Heart right ventricle (tissue), 16 donors: ENCODE measurements around the gene TPSAB1. TPM values are rescaled to one million over a fixed set of nuclear protein-coding genes. Genes with fewer than 3 reads are reported as not detected.

Experiments used
- ATAC-seq, 8 donors: fragments of 200-7000 bp; cut with Tn5 transposase; one replicate each; pipeline ENCODE4 v1.9.1; 2020; ENCODE audit warnings: mild to moderate bottlenecking in 8 of 8, moderate library complexity in 8 of 8, moderate number of reproducible peaks in 1 of 8
- DNase-seq, 2 donors: peaks; one replicate each; pipeline ENCODE4 v3.0.0-alpha.2; 2020
- H3K27ac ChIP-seq, 10 donors: fragments of 200-600 bp; sonication (generic) in 2 of 10; one replicate each; pipeline versions ENCODE4 v1.5.0 to v1.8.0; 2020 to 2022; ENCODE audit warnings: mild to moderate bottlenecking in 3 of 10
- H3K27me3 ChIP-seq, 7 donors: fragments of 200-600 bp; one replicate each; pipeline ENCODE4 v1.8.0; 2021 to 2022; ENCODE audit warnings: mild to moderate bottlenecking in 2 of 7
- H3K36me3 ChIP-seq, 9 donors: fragments of 200-600 bp; sonication (generic) in 1 of 9; one replicate each; pipeline versions ENCODE4 v1.5.0 to v1.8.0; 2020 to 2022; ENCODE audit warnings: mild to moderate bottlenecking in 2 of 9
- H3K4me1 ChIP-seq, 9 donors: fragments of 200-600 bp; sonication (generic) in 1 of 9; one replicate each; pipeline versions ENCODE4 v1.5.0 to v1.8.0; 2020 to 2022; ENCODE audit warnings: mild to moderate bottlenecking in 4 of 9
- H3K4me3 ChIP-seq, 10 donors: fragments of 200-600 bp; sonication (generic) in 2 of 10; one replicate each; pipeline versions ENCODE4 v1.5.0 to v1.8.0; 2020 to 2022; ENCODE audit warnings: mild to moderate bottlenecking in 7 of 10, moderate library complexity in 2 of 10
- H3K9me3 ChIP-seq, 11 donors: fragments of 200-600 bp in 10 of 11; sonication (generic) in 2 of 11; one replicate each; pipeline versions ENCODE4 v1.5.0 to v1.8.0; 2013 to 2022; ENCODE audit warnings: mild to moderate bottlenecking in 2 of 11, control low read depth in 1 of 11, moderate library complexity in 1 of 11
- WGBS, 2 donors: extraction: QIAGEN DNeasy Blood & Tissue Kit; methylation state at CpG; one replicate each; pipeline ENCODE4 v1.1.7; 2013; ENCODE audit warnings: inconsistent platforms in 1 of 2; 5-methylcytosine and 5-hydroxymethylcytosine counted together
- intact Hi-C, 10 donors: fragments of 100-400 bp; cut with DNase I; formaldehyde crosslinking; loops; one replicate each; pipeline versions ENCODE4 v1.11.1 to v1.14.2; 2022
- polyA plus RNA-seq, 2 donors: library from polyadenylated mRNA; stranded (reverse); fragments of 200-250 nt; gene quantifications; one replicate each; pipeline ENCODE4 v1.2.3, GENCODE V29; 2013
- total RNA-seq, 10 donors: library from RNA; stranded (reverse); fragmentation: NEBNext Ultra II Directional in 3 of 10; extraction: Animal tissue kit (Norgen Biotek cat#: 25700) in 3 of 10; gene quantifications; one replicate each; pipeline versions ENCODE4 v1.2.1 to v1.2.4, GENCODE V29; 2021 to 2023
- TF ChIP-seq, protein P1 (sequence below), 9 donors: fragments of 200-600 bp; sonication (generic) in 2 of 9; IDR thresholded peaks; one replicate each; pipeline versions ENCODE4 v1.5.0 to v1.8.0; 2021 to 2022; ENCODE audit warnings: antibody characterized with exemption in 9 of 9, mild to moderate bottlenecking in 5 of 9, moderate library complexity in 1 of 9
- donor health status: Arrhythmogenic right ventricular cardiomyopathy.
- donor health status: ischemic (EF 13 %, LVEDD 7.1; RV severe dilation, severe dysfunction).
- donor health status: healthy with polysubstance abuse.
- donor health status: DM: no; HTN: yes; CAD: no.
- donor health status: DM: no; HTN: no; CAD: no.
- donor health status: ischemic (EF 25% LVEDD 6.9; RV normal size, moderate dysfunction).
- donor health status: ischemic (EF 25% LVEDD 5.7; RV mildly dilated, moderate dysfunction).
- donor health status: healthy.
- donor health status: DM: yes; HTN: yes; CAD: no.
- donor health status: Ischemic cardiomyopathy.
- donor health status: ischemic (EF 35%, LVEDD 5.7; RV mildly dilated, moderate dysfunction).
- donor health status: nonischemic (EF 11% LVEDD 7.7; RV severe dilation, severe dysfunction).
- donor health status: DM: yes; HTN: yes; CAD: no.
- donor health status: PGD.
- donor health status: ischemic (EF 29% LVEDD 5.4; RV normal size, mild dysfunction).
- donor health status: nonischemic (EF 23%, LVEDD 6.1; RV moderate dilation, normal function).

TPSAB1 gene
- total and polyA plus RNA-seq, 12 donors = 0.53 to 11.4 (median 2.2) TPM

DNA sequence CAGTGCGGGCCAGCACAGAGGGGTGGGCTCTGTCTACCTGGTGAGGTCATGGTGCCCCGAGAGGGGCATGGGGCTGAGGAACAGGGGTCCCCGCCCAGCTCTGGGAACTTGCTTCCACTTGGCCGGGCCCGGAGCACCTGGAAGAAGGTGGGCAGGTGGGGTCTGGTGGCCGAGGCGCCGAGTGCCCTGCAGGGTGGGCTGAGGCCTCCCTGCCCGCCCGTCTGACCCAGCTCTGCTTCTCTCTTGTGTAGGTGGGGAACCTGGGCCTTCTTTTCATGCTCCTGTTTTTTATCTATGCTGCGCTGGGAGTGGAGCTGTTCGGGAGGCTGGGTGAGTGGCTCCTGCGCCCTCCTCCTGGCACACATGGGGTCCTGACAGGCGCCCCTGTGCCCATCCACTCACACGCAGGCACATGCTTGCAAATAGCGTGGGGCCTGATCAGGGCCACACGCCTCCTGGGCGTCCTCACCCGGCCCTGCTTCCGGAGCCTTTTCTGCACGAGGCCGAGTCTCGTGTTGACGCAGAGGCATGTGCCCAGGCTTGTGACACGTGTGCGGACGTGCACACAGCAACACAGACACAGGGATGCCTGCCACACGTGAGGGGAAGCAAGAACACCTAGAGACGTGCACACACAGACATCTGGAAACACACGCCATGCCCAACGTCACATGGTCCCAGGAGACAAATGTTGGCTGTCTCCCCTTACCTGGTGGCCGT, 23.7 kb upstream of the TPSAB1 start:
- Histone ChIP-seq H3K9me3 (no peaks in the 10 kb centered on the region), H3K4me1 (no peaks in the 10 kb centered on the region), H3K4me3 (no peak overlapping the region), H3K27ac (no peak overlapping the region), H3K27me3 (no peaks in the 10 kb centered on the region), H3K36me3 (no peaks in the 10 kb centered on the region)
- 88 to 90% methylated on average over 31 to 32 of the region's 32 CpGs for WGBS, 2 donors
- intact Hi-C loops = no loop called here
- DNase-seq (no peak), ATAC-seq (no peak)
- TF ChIP-seq, protein P1, sequence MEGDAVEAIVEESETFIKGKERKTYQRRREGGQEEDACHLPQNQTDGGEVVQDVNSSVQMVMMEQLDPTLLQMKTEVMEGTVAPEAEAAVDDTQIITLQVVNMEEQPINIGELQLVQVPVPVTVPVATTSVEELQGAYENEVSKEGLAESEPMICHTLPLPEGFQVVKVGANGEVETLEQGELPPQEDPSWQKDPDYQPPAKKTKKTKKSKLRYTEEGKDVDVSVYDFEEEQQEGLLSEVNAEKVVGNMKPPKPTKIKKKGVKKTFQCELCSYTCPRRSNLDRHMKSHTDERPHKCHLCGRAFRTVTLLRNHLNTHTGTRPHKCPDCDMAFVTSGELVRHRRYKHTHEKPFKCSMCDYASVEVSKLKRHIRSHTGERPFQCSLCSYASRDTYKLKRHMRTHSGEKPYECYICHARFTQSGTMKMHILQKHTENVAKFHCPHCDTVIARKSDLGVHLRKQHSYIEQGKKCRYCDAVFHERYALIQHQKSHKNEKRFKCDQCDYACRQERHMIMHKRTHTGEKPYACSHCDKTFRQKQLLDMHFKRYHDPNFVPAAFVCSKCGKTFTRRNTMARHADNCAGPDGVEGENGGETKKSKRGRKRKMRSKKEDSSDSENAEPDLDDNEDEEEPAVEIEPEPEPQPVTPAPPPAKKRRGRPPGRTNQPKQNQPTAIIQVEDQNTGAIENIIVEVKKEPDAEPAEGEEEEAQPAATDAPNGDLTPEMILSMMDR (IDR thresholded peaks at IDR 0.05) = no peak

DNA sequence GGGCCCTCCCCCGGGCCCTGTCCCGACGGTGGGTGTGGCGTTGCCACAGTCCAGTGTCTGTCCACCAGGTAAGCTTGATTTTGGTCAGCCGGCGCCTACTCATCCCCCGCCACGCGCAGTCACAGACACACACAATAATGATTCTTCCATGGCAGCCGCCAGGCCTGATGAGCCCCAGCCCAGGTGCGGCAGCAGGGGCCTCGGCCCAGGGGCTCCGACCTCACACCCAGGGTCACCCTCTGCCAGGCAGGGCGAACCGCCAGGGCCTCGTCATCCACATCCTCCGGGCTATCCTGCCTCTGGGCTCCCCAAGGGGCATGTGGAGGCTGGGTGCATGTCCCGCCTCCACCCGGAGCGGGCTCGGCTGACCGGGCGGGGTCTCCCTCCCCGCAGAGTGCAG, 23.0 kb upstream of the TPSAB1 start:
- Histone ChIP-seq H3K36me3 (no peaks in the 10 kb centered on the region), H3K4me3 (no peak overlapping the region), H3K27me3 (no peaks in the 10 kb centered on the region), H3K9me3 (no peaks in the 10 kb centered on the region), H3K27ac (no peak overlapping the region), H3K4me1 (no peaks in the 10 kb centered on the region)
- DNase-seq (no peak), ATAC-seq (no peak)
- TF ChIP-seq, protein P1 (IDR thresholded peaks at IDR 0.05) = no peak
- WGBS, 2 donors = 90% methylated on average over 24 of the region's 24 CpGs
- intact Hi-C loops = no loop called here

DNA sequence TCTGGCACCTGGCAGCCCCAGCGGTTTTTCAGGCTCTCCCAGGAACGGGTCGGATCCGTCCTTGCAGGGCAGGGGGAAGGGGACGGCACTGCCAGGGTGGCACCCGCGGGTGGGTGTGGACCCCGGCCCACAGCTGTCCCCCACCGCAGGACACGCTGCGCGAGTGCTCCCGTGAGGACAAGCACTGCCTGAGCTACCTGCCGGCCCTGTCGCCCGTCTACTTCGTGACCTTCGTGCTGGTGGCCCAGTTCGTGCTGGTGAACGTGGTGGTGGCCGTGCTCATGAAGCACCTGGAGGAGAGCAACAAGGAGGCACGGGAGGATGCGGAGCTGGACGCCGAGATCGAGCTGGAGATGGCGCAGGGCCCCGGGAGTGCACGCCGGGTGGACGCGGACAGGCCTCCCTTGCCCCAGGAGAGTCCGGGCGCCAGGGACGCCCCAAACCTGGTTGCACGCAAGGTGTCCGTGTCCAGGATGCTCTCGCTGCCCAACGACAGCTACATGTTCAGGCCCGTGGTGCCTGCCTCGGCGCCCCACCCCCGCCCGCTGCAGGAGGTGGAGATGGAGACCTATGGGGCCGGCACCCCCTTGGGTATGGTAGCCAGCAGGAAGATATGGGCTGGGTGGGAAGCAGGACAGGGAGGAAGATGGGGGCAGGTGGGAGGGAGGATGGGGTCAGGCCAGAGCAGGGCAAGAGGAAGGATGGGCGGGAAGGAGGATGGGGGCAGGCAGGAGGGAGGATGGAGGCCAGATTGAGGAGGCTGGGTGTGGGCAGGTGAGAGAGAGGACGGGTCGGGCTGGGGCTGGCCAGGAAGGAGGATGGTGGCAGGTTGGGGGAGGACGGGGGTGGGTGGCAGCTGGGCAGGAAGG, 22.2 kb upstream of the TPSAB1 start:
- 87 to 89% methylated on average over 49 of the region's 49 CpGs for WGBS, 2 donors
- Histone ChIP-seq H3K36me3 (no peaks in the 10 kb centered on the region), H3K9me3 (no peaks in the 10 kb centered on the region), H3K4me3 (no peak overlapping the region), H3K27me3 (no peaks in the 10 kb centered on the region), H3K27ac (no peak overlapping the region), H3K4me1 (no peaks in the 10 kb centered on the region)
- intact Hi-C loops = no loop called here
- TF ChIP-seq, protein P1 (IDR thresholded peaks at IDR 0.05) = no peak
- ATAC-seq (no peak), DNase-seq (no peak)

DNA sequence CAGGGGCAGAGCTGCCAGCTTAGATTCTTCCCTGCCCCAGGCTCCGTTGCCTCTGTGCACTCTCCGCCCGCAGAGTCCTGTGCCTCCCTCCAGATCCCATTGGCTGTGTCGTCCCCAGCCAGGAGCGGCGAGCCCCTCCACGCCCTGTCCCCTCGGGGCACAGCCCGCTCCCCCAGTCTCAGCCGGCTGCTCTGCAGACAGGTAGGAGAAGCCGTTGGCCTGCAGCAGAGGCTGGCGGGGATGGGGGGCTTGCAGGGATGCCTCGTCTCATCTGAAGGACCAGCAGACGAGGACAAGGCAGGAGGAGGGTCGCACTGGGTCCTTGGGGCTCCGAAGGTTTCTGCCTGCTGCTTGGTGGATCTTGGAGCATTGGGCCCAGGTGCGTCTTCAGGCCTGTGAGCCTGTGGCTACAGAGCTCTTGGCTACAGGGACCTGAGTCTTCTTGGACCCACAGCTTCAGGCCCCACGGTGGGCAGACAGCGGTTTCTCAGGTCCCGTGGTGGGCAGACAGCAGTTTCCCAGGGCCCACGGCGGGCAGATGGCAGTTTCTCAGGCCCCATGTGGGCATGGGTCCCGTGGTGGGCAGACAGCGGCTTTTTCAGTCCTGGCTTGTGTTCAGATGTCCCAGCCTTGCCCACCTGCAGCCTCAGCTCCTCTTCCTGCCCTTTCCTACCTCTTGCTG, 21.4 kb upstream of the TPSAB1 start:
- Histone ChIP-seq H3K9me3 (no peaks in the 10 kb centered on the region), H3K27ac (no peak overlapping the region), H3K27me3 (no peaks in the 10 kb centered on the region), H3K4me1 (no peaks in the 10 kb centered on the region), H3K4me3 (no peak overlapping the region), H3K36me3 (no peaks in the 10 kb centered on the region)
- TF ChIP-seq, protein P1 (IDR thresholded peaks at IDR 0.05) = no peak
- DNase-seq (no peak), ATAC-seq (no peak)
- 83 to 86% methylated on average over 24 of the region's 24 CpGs for WGBS, 2 donors
- intact Hi-C loops = no loop called here
